Measurements from ENCODE around the gene NUP85.

The NUP85 gene

DNA sequence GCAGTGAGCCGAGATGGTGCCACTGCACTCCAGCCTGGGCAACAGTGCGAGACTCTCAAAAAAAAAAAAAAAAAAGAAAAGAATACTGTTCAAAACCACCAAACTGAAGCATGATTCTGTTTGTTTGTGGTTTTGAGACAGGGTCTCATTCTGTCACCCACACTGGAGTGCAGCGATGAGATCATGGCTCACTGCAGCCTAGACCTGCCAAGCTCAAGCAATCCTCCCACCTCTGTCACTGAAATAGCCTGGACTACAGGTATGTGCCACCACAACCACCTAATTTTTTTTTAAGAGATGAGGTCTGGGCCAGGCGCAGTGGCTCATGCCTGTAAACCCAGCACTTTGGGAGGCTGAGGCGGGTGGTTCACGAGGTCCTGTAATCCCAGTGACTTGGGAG lies 27.0 kb upstream of the NUP85 start:
- 96% methylated on average over 5 of the region's 6 CpGs for WGBS
- no peak overlapping the region for H3K9ac ChIP-seq (ENCODE audit: low read depth, low read length)
- peaks cover 78% of the 10 kb centered on the region for H3K36me3 ChIP-seq (ENCODE audit: insufficient read depth, low read length)
- H3K4me3 ChIP-seq (ENCODE audit: low read length): no peak overlapping the region
- 0 out of 2 replicates have a peak, but pooled peaks cover 8% of the 10 kb centered on the region for H3K4me1 ChIP-seq (ENCODE audit: insufficient read depth, low read length)
- no peaks in the 10 kb centered on the region for H3K9me3 ChIP-seq (ENCODE audit: insufficient read depth, low read depth, low read length)
- no peaks in the 10 kb centered on the region for H3K27me3 ChIP-seq (ENCODE audit: insufficient read depth, low read length)
- H3K27ac ChIP-seq (ENCODE audit: low read depth, low read length): no peak overlapping the region

DNA sequence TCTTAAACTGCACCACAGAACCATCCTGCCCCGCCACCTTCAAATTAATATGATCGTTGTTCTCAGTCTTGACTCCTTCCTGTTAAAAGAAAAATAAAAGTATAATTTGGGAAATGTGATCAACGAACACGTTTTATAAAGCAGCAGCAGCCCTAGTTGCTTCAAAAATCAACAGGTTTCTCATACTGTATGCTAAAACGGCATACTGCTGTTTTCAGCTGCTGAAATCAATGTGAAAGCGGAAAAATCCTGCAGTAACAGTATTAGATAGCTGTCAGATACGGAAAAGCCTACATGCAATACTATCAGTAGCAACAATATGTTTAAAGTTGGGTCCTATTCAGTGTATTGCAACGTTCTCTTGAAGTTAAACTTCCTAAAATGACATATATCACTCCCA lies 24.4 kb upstream of the NUP85 start:
- Histone ChIP-seq H3K36me3 (ENCODE audit: insufficient read depth, low read length) (peaks cover 52% of the 10 kb centered on the region), H3K4me3 (ENCODE audit: low read length) (peak overlapping the region; percentile 98), H3K27ac (ENCODE audit: low read depth, low read length) (no peak overlapping the region), H3K4me1 (ENCODE audit: insufficient read depth, low read length) (0 out of 2 replicates have a peak, but pooled peaks cover 8% of the 10 kb centered on the region), H3K27me3 (ENCODE audit: insufficient read depth, low read length) (no peaks in the 10 kb centered on the region), H3K9me3 (ENCODE audit: insufficient read depth, low read depth, low read length) (no peaks in the 10 kb centered on the region), H3K9ac (ENCODE audit: low read depth, low read length) (peak overlapping the region; percentile 99)
- WGBS: 23% methylated on average over 5 of the region's 8 CpGs

DNA sequence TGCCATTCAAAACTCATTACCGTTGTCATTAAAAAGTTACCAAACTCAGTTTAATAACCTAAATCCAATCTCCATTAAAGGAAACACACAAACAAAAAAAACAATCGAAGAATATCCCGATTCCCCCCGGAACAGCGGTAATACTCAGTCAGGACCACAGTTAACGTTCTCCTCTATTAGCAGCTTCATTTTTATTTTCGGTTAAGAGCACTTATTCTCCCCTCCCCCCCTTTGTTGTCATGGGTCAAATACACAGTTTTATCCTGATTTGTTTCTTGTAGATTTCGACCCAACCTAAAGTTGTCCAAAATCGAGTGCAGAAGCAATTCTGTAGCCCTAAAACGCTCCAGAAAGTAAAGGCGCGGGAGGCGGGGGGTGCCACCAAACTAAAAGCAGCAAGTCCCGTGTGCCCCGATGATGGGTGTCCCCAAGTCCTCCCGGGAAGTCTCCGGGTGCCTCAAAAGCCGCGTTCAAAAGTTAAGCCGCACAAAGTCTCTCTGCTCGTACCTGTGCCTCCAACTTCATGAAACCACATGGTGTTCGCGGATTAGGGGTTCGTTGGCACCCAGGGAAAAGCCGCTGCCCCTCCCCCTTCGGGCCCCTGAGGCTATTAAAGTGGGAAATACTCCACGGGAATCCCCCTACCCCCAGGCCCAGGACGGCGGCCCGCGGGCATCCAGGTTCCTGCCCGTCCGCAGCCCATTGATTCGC lies 23.7 kb upstream of the NUP85 start:
- under 1% methylated on average over 34 of the region's 34 CpGs for WGBS
- H3K27ac ChIP-seq (ENCODE audit: low read depth, low read length): peak overlapping the region; percentile 99
- peak overlapping the region; percentile 99 for H3K9ac ChIP-seq (ENCODE audit: low read depth, low read length)
- H3K4me3 ChIP-seq (ENCODE audit: low read length): peak overlapping the region; percentile 98
- peaks cover 45% of the 10 kb centered on the region for H3K36me3 ChIP-seq (ENCODE audit: insufficient read depth, low read length)
- no peaks in the 10 kb centered on the region for H3K9me3 ChIP-seq (ENCODE audit: insufficient read depth, low read depth, low read length)
- no peaks in the 10 kb centered on the region for H3K27me3 ChIP-seq (ENCODE audit: insufficient read depth, low read length)
- H3K4me1 ChIP-seq (ENCODE audit: insufficient read depth, low read length): 0 out of 2 replicates have a peak, but pooled peaks cover 8% of the 10 kb centered on the region

DNA sequence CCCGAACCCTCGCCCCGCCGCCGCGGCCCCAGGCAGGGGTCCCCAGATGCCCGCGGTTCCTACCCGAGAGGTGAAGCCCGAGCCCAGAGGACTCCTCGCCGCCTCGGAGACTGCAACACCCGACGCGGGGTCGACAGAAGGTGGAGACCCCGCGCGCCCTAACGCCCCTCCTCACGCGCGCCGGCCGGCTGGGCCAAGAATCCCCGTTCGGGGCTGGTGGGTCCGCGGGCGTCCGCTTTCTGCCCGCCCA lies 23.2 kb upstream of the NUP85 start:
- H3K36me3 ChIP-seq (ENCODE audit: insufficient read depth, low read length): peaks cover 41% of the 10 kb centered on the region
- H3K4me3 ChIP-seq (ENCODE audit: low read length): peak overlapping the region; percentile 98
- H3K4me1 ChIP-seq (ENCODE audit: insufficient read depth, low read length): 0 out of 2 replicates have a peak, but pooled peaks cover 8% of the 10 kb centered on the region
- peak overlapping the region; percentile 99 for H3K27ac ChIP-seq (ENCODE audit: low read depth, low read length)
- peak overlapping the region; percentile 99 for H3K9ac ChIP-seq (ENCODE audit: low read depth, low read length)
- H3K27me3 ChIP-seq (ENCODE audit: insufficient read depth, low read length): no peaks in the 10 kb centered on the region
- WGBS: under 1% methylated on average over 33 of the region's 33 CpGs
- no peaks in the 10 kb centered on the region for H3K9me3 ChIP-seq (ENCODE audit: insufficient read depth, low read depth, low read length)

DNA sequence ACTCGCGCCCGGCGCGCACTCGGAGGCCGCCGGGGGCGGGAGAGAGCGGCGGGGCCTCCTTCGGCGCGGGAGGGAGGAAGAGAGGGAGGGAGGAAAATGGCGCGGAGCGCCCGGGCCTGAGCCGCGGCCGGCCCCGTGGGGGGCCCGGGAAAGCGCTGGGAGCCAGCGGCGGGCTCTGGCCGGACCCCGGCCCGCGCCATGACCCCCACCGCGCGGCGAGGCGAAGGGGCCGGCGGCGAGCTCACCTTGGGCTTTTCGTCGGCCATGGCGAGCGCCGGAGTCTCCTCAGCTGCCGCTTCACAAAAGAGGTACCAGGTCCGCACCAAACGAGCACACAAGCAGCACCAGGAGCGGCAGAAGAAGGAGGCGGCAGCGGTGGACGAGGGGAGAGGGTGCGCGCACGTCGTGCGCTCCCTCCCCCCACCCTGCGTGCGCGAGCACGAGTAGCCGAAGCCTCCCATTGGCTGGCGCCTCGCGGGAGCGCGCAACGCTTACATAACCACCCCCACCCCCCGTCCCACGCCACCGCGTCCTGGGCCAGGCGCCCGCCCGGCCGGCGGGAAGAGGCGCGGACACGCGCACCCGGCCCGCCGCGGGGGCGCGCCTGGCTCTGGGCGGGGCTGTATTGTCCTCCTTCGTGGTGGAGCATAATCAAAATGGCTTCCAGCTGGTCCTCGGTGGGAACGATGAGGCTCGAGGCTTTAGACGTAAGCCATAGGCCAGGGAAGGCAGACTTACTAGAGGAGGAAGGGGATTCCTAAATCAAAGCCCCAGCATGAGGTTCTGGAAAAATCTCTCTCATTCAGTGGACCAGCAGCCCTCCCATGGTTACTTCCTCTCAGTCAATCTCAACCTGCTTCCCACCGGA lies 22.7 kb upstream of the NUP85 start, which contains the start of gene SUMO2:
SUMO2 (minus strand) TSS at position 391 of the 868 bp plus-strand sequence; CDS start at position 266, 125 bp downstream.
- Histone ChIP-seq H3K27ac (ENCODE audit: low read depth, low read length) (peak within 1 kb of the TSS; percentile 99), H3K4me1 (ENCODE audit: insufficient read depth, low read length) (0 out of 2 replicates have a peak, but pooled peaks cover 8% of the 10 kb centered on the region), H3K9me3 (ENCODE audit: insufficient read depth, low read depth, low read length) (no peaks in the 10 kb centered on the region), H3K36me3 (ENCODE audit: insufficient read depth, low read length) (peaks cover 35% of the 10 kb centered on the region), H3K4me3 (ENCODE audit: low read length) (peak within 1 kb of the TSS; percentile 98), H3K9ac (ENCODE audit: low read depth, low read length) (peak within 1 kb of the TSS; percentile 99), H3K27me3 (ENCODE audit: insufficient read depth, low read length) (no peaks in the 10 kb centered on the region)
- WGBS: 2% methylated on average over 86 of the region's 92 CpGs

DNA sequence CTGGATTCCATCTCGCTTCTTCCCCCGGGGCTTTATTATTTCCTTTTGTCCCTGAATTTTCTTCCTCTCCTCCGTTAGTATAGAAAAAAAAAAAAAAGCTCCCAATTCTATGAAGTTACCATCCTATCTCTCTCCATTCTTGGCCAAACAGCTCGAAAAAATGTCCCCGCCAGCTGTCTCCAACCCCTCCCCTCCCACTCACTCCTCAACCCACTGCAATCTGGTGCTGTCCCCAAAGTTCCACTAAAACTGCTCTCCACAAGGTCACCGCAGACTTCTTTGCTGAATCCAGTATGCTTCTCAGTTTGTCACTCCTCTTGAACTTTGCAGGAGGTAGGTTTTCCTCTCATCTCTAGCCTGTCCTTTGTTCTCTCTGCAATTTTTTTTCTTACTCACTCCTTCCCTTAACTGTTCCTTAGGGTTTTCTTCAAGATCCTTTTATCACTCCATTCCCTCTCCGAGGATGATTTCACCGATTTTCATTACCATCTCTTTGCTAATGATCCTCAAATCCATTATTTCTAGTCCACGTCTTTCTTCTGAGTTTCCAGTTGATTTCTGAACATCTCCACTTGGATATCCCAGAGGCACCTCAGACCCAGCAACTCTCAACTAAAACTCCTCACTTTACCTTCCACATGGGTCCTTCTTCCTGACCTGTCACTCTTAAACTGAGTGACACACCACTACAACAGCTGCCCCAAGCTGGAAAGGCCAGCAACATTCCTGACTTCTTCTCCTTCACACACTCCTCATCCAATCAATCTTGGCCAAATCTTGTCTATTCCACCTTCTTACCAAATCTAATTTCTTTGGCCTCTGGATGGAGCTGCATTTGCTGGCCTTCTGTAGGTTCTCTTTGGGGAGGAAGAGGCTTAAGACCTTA lies 21.2 kb upstream of the NUP85 start:
- Histone ChIP-seq H3K27ac (ENCODE audit: low read depth, low read length) (no peak overlapping the region), H3K9ac (ENCODE audit: low read depth, low read length) (no peak overlapping the region), H3K36me3 (ENCODE audit: insufficient read depth, low read length) (peaks cover 21% of the 10 kb centered on the region), H3K4me1 (ENCODE audit: insufficient read depth, low read length) (0 out of 2 replicates have a peak, but pooled peaks cover 8% of the 10 kb centered on the region), H3K9me3 (ENCODE audit: insufficient read depth, low read depth, low read length) (no peaks in the 10 kb centered on the region), H3K27me3 (ENCODE audit: insufficient read depth, low read length) (no peaks in the 10 kb centered on the region), H3K4me3 (ENCODE audit: low read length) (no peak overlapping the region)
- 93% methylated on average over 9 of the region's 9 CpGs for WGBS

DNA sequence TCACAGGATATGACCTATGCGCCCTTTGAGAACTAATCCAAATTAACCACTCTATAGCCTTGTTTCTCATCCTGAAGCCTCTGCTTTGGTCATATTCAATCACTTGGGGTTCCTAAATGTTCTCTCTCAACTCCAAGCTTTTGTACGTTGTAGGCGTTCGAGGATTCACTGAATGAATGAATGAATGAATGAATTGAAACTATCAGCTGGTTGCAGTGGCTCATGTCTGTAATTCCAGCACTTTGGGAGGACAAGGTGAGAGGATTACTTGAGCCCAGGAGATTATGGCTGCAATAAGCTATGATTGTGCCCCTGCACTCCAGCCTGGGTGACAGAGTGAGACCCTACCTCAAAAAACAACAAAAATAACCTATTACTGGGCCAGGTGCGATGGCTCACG lies 16.9 kb upstream of the NUP85 start:
- Histone ChIP-seq H3K4me1 (ENCODE audit: insufficient read depth, low read length) (no peaks in the 10 kb centered on the region), H3K4me3 (ENCODE audit: low read length) (no peak overlapping the region), H3K27me3 (ENCODE audit: insufficient read depth, low read length) (no peaks in the 10 kb centered on the region), H3K9me3 (ENCODE audit: insufficient read depth, low read depth, low read length) (no peaks in the 10 kb centered on the region), H3K27ac (ENCODE audit: low read depth, low read length) (no peak overlapping the region), H3K9ac (ENCODE audit: low read depth, low read length) (no peak overlapping the region), H3K36me3 (ENCODE audit: insufficient read depth, low read length) (no peaks in the 10 kb centered on the region)
- 92% methylated on average over 6 of the region's 6 CpGs for WGBS

DNA sequence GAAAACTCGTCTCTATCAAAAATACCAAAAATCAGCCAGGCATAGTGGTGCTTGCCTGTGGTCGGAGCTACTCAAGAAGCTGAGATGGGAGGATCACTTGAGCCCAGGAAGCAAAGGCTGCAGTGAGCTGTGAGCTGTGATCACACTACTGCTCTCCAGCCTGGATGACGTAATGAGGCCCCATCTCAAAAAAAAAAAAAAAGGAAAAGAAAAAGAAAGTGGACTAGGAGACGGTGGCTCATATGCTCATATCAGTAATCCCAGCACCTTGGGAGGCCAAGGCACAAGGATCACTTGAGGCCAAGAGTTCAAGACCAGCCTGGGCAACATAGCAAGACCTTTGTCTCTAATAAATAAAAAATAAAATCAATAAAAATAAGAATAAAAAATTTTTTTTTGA lies 13.9 kb upstream of the NUP85 start:
- Histone ChIP-seq H3K9me3 (ENCODE audit: insufficient read depth, low read depth, low read length) (no peaks in the 10 kb centered on the region), H3K36me3 (ENCODE audit: insufficient read depth, low read length) (no peaks in the 10 kb centered on the region), H3K27me3 (ENCODE audit: insufficient read depth, low read length) (no peaks in the 10 kb centered on the region), H3K27ac (ENCODE audit: low read depth, low read length) (no peak overlapping the region), H3K9ac (ENCODE audit: low read depth, low read length) (no peak overlapping the region), H3K4me1 (ENCODE audit: insufficient read depth, low read length) (no peaks in the 10 kb centered on the region), H3K4me3 (ENCODE audit: low read length) (no peak overlapping the region)
- WGBS: 85% methylated on average over 4 of the region's 4 CpGs

DNA sequence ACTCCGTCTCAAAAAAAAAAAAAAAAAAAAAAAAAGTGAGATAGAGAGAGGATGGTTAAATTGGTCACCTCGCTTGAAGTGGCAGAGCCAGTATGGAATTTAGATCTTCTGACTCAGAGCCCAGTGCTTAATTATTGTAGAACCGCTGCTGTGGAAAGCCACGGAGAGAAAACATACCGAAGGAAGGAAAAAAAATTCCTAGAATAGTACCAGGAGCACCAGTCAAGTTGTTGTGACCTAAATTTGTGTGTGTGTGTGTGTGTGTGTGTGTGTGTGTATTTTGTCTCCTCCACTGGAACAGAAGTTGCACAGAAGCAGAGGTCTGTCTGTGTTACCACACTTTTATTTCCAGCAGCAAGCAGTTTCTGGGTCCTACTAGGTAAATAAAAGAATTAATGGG lies 10.6 kb upstream of the NUP85 start:
- Histone ChIP-seq H3K9me3 (ENCODE audit: insufficient read depth, low read depth, low read length) (no peaks in the 10 kb centered on the region), H3K4me1 (ENCODE audit: insufficient read depth, low read length) (no peaks in the 10 kb centered on the region), H3K36me3 (ENCODE audit: insufficient read depth, low read length) (no peaks in the 10 kb centered on the region), H3K27me3 (ENCODE audit: insufficient read depth, low read length) (no peaks in the 10 kb centered on the region), H3K4me3 (ENCODE audit: low read length) (no peak overlapping the region), H3K27ac (ENCODE audit: low read depth, low read length) (no peak overlapping the region), H3K9ac (ENCODE audit: low read depth, low read length) (no peak overlapping the region)
- 92% methylated on average over 4 of the region's 5 CpGs for WGBS

DNA sequence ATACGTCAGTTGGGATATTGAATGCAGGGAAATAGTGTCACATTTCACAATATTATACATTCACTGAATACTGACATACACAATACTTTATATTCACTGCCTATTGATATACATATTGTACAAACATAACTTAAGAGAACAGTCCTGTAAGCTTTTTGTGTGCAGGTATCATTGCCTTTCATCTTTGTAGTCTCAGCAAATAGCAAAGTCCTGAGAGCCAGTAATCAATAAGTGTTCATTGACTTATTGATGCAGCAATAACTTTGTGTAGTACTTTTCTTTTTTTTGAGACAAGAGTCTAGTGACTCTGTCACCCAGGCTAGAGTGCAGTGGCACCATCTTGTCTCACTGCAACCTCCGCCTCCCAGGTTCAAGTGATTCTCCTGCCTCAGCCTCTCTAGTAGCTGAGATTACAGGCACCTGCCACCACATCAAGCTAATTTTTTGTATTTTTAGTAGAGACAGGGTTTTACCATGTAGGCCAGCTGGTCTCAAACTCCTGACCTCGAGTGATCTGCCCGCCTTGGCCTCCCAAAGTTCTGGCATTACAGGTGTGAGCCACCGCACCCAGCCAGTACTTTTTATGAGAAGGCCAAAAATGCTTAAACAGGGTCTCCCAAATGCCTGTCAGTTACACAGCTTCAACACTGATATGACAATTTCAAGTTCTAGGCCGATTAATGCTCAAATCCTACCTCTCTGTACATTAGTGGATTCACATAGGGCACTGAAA lies 5.4 kb upstream of the NUP85 start:
- H3K27me3 ChIP-seq (ENCODE audit: insufficient read depth, low read length): no peaks in the 10 kb centered on the region
- H3K9me3 ChIP-seq (ENCODE audit: insufficient read depth, low read depth, low read length): no peaks in the 10 kb centered on the region
- 93% methylated on average over 5 of the region's 6 CpGs for WGBS
- H3K4me1 ChIP-seq (ENCODE audit: insufficient read depth, low read length): no peaks in the 10 kb centered on the region
- no peak overlapping the region for H3K4me3 ChIP-seq (ENCODE audit: low read length)
- H3K36me3 ChIP-seq (ENCODE audit: insufficient read depth, low read length): no peaks in the 10 kb centered on the region
- no peak overlapping the region for H3K9ac ChIP-seq (ENCODE audit: low read depth, low read length)
- no peak overlapping the region for H3K27ac ChIP-seq (ENCODE audit: low read depth, low read length)
